Lung (tissue), 12 donors: ENCODE measurements around the gene NFKB1. TPM values are rescaled to one million over a fixed set of nuclear protein-coding genes. Genes with fewer than 3 reads are reported as not detected.

ENCODE experiments used
- ATAC-seq: fragments of 200-7000 bp; cut with Tn5 transposase; one replicate; pipeline ENCODE4 v1.9.1; 2020; ENCODE audit warnings: moderate number of reproducible peaks; ENCODE audit not compliant: insufficient read depth, low FRiP score
- DNase-seq, 3 donors: peaks; one replicate each; pipeline ENCODE4 v3.0.0-alpha.2; 2013 to 2017
- H3K27ac ChIP-seq, 2 donors: one replicate each; pipeline ENCODE4 v1.5.1; 2013; ENCODE audit warnings: mild to moderate bottlenecking in 2 of 2, moderate library complexity in 2 of 2, control low read depth in 1 of 2, inconsistent platforms in 1 of 2, low read depth in 1 of 2, low read length in 1 of 2
- H3K27me3 ChIP-seq, 3 donors: one replicate each; pipeline ENCODE4 v1.5.1; 2013; ENCODE audit warnings: low read length in 2 of 3; ENCODE audit not compliant: control insufficient read depth in 3 of 3, insufficient read depth in 3 of 3
- H3K36me3 ChIP-seq, 4 donors: one replicate each; pipeline ENCODE4 v1.5.1; 2013; ENCODE audit warnings: low read length in 4 of 4, mild to moderate bottlenecking in 1 of 4, moderate library complexity in 1 of 4; ENCODE audit not compliant: control insufficient read depth in 4 of 4, insufficient read depth in 4 of 4
- H3K4me1 ChIP-seq, 5 donors: one replicate each; pipeline ENCODE4 v1.5.1; 2013; ENCODE audit warnings: low read length in 5 of 5, mild to moderate bottlenecking in 2 of 5, moderate library complexity in 1 of 5; ENCODE audit not compliant: control insufficient read depth in 5 of 5, insufficient read depth in 5 of 5
- H3K4me3 ChIP-seq: one replicate; pipeline ENCODE4 v1.5.1; 2013; ENCODE audit warnings: mild to moderate bottlenecking, control low read depth, moderate library complexity
- H3K9ac ChIP-seq, 2 donors: one replicate each; pipeline ENCODE4 v1.5.1; 2013; ENCODE audit warnings: low read length in 2 of 2, control low read depth in 1 of 2; ENCODE audit not compliant: insufficient read depth in 1 of 2
- H3K9me3 ChIP-seq, 4 donors: one replicate each; pipeline ENCODE4 v1.5.1; 2013; ENCODE audit warnings: low read length in 3 of 4, mild to moderate bottlenecking in 1 of 4, moderate library complexity in 1 of 4; ENCODE audit not compliant: control insufficient read depth in 4 of 4, insufficient read depth in 3 of 4
- WGBS, 2 donors: extraction: QIAGEN DNeasy Blood & Tissue Kit; methylation state at CpG; one replicate each; pipeline ENCODE4 v1.1.7; 2013; 5-methylcytosine and 5-hydroxymethylcytosine counted together
- polyA plus RNA-seq, 2 donors: library from polyadenylated mRNA; stranded (reverse); fragments of 200-250 nt; gene quantifications; one replicate each; pipeline ENCODE4 v1.2.1, GENCODE V29; 2013
- total RNA-seq, 2 donors: library from RNA; depleted of rRNA in 1 of 2; stranded (reverse); fragments of >200 nt in 1 of 2; gene quantifications; one replicate each; pipeline ENCODE4 v1.2.1, GENCODE V29; 2014 to 2021
- TF ChIP-seq, protein P1 (sequence below): IDR thresholded peaks from 2 replicates; pipeline ENCODE4 v1.5.1; 2012; ENCODE audit warnings: mild to moderate bottlenecking; ENCODE audit errors: control extremely low read depth, extremely low read depth
- donor health status: control.
- donor health status: control.
- donor health status: Bipolar disorder and iron deficiency.
- donor health status: healthy.
- donor health status: DM: yes; HTN: yes; CAD: no.

The NFKB1 gene
- total and polyA plus RNA-seq, 4 donors: 12.3 to 66.0 (median 56.7) TPM

GRCh38 chr4:102493794-102494193, 7.4 kb upstream of the NFKB1 start:
- TF ChIP-seq, protein P1, sequence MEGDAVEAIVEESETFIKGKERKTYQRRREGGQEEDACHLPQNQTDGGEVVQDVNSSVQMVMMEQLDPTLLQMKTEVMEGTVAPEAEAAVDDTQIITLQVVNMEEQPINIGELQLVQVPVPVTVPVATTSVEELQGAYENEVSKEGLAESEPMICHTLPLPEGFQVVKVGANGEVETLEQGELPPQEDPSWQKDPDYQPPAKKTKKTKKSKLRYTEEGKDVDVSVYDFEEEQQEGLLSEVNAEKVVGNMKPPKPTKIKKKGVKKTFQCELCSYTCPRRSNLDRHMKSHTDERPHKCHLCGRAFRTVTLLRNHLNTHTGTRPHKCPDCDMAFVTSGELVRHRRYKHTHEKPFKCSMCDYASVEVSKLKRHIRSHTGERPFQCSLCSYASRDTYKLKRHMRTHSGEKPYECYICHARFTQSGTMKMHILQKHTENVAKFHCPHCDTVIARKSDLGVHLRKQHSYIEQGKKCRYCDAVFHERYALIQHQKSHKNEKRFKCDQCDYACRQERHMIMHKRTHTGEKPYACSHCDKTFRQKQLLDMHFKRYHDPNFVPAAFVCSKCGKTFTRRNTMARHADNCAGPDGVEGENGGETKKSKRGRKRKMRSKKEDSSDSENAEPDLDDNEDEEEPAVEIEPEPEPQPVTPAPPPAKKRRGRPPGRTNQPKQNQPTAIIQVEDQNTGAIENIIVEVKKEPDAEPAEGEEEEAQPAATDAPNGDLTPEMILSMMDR: no peak
- DNase-seq: peak in 1 of 3 donors; percentile 39
- Histone ChIP-seq H3K9me3 (no peaks in the 10 kb centered on the region), H3K4me3 (no peak overlapping the region), H3K4me1 (peaks cover 0 to 6% (median 0%) of the 10 kb centered on the region in 5 donors), H3K27ac (peak overlapping the region in 1 of 2 donors; percentile 40), H3K36me3 (no peaks in the 10 kb centered on the region), H3K9ac (no peak overlapping the region), H3K27me3 (no peaks in the 10 kb centered on the region)
- 54 to 79% methylated on average over 1 of the region's 1 CpG for WGBS, 2 donors
- no peak for ATAC-seq

- Histone ChIP-seq H3K36me3 (no peaks in the 10 kb centered on the region), H3K4me3 (no peak overlapping the region), H3K27me3 (no peaks in the 10 kb centered on the region), H3K9ac (no peak overlapping the region), H3K4me1 (peaks cover 0 to 6% (median 0%) of the 10 kb centered on the region in 5 donors), H3K9me3 (no peaks in the 10 kb centered on the region), H3K27ac (no peak overlapping the region)
- 94 to 100% methylated on average over 1 of the region's 1 CpG for WGBS, 2 donors
- no peak for DNase-seq
- no peak for ATAC-seq
- TF ChIP-seq, protein P1: no peak
These were observed 6.6 kb upstream of the NFKB1 start for GRCh38 chr4:102494603-102495002.

GRCh38 chr4:102497986-102498385, 3.2 kb upstream of the NFKB1 start:
- Histone ChIP-seq H3K4me3 (no peak overlapping the region), H3K27me3 (no peaks in the 10 kb centered on the region), H3K36me3 (no peaks in the 10 kb centered on the region), H3K9ac (no peak overlapping the region), H3K9me3 (no peaks in the 10 kb centered on the region), H3K4me1 (peaks cover 1 to 16% (median 4%) of the 10 kb centered on the region in 5 donors), H3K27ac (no peak overlapping the region)
- no peak for ATAC-seq
- no peak for DNase-seq
- TF ChIP-seq, protein P1: no peak
- 79 to 91% methylated on average over 2 of the region's 2 CpGs for WGBS, 2 donors

GRCh38 chr4:102500352-102500695, 835 bp upstream of the NFKB1 start:
- Histone ChIP-seq H3K27ac (peak overlapping the region; percentile 71 to 99), H3K9me3 (no peaks in the 10 kb centered on the region)
- TF ChIP-seq, protein P1: no peak

More at GRCh38 chr4:102500352-102500695, 835 bp upstream of the NFKB1 start:
- Histone ChIP-seq H3K27me3 (no peaks in the 10 kb centered on the region), H3K4me3 (no peak overlapping the region), H3K9ac (peak overlapping the region; percentile 76 to 77), H3K36me3 (no peaks in the 10 kb centered on the region), H3K4me1 (peaks cover 0 to 24% (median 13%) of the 10 kb centered on the region in 5 donors)
- DNase-seq (peak in 1 of 3 donors; percentile 25), ATAC-seq (no peak)
- WGBS, 2 donors: 45 to 72% methylated on average over 3 of the region's 3 CpGs
